Mononuclear cell (primary cell): ENCODE measurements around the gene CIDEA. TPM values are rescaled to one million over a fixed set of nuclear protein-coding genes. Genes with fewer than 3 reads are reported as not detected.
"Not testable (repeated sequence)": the region's sequence is repeated elsewhere in the genome, so short reads cannot be mapped to it uniquely, and the experiment has no call there.

Source experiments
- H3K27me3 ChIP-seq: 2 replicates; pipeline ENCODE4 v1.6.0; 2011; ENCODE audit warnings: low read length, control low read depth; ENCODE audit not compliant: insufficient read depth
- H3K4me1 ChIP-seq: 2 replicates; pipeline ENCODE4 v1.5.1; 2011; ENCODE audit warnings: mild to moderate bottlenecking, low read length, control low read depth; ENCODE audit not compliant: insufficient read depth
- H3K4me3 ChIP-seq: 2 replicates; pipeline ENCODE4 v1.5.1; 2011; ENCODE audit warnings: mild to moderate bottlenecking, low read length, moderate library complexity
- H3K9me3 ChIP-seq: 2 replicates; pipeline ENCODE4 v1.5.1; 2011; ENCODE audit warnings: low read depth, mild to moderate bottlenecking, control low read depth, low read length
- total RNA-seq: library from RNA; depleted of rRNA; stranded (reverse); fragments of >200 nt; gene quantifications from one replicate; pipeline ENCODE4 v1.2.3, GENCODE V29; 2012

CIDEA gene, protein sequence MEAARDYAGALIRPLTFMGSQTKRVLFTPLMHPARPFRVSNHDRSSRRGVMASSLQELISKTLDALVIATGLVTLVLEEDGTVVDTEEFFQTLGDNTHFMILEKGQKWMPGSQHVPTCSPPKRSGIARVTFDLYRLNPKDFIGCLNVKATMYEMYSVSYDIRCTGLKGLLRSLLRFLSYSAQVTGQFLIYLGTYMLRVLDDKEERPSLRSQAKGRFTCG
- not detected for total RNA-seq

DNA sequence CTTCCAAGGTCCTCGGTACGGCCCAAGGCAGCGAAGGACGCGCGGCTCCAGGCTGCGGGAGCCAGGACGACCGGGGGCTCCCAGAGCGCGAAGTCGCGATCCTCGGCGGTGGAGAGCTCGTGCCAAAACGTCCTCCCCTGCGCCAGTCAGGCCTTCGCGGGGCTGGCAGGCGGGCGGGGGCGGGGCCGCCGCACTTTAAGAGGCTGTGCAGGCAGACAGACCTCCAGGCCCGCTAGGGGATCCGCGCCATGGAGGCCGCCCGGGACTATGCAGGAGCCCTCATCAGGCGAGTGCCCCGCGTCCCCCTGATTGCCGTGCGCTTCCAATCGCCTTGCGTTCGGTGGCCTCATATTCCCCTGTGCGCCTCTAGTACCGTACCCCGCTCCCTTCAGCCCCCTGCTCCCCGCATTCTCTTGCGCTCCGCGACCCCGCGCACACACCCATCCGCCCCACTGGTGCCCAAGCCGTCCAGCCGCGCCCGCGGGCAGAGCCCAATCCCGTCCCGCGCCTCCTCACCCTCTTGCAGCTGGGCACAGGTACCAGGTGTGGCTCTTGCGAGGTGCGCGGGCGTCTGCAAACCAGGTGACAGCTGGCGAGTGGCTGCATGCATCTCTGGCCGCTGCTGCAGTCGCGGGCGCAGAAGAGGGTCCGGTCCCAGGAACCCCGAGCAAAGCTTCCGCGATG is at the start of gene CIDEA:
Gene CIDEA (plus strand): TSS at position 226 of the 684 bp plus-strand sequence. CDS start 23 bp downstream, at position 249.
- Histone ChIP-seq H3K27me3 (peaks cover 30% of the 10 kb centered on the region), H3K4me1 (no peaks in the 10 kb centered on the region), H3K9me3 (no peaks in the 10 kb centered on the region), H3K4me3 (no peak within 1 kb of the TSS)

DNA sequence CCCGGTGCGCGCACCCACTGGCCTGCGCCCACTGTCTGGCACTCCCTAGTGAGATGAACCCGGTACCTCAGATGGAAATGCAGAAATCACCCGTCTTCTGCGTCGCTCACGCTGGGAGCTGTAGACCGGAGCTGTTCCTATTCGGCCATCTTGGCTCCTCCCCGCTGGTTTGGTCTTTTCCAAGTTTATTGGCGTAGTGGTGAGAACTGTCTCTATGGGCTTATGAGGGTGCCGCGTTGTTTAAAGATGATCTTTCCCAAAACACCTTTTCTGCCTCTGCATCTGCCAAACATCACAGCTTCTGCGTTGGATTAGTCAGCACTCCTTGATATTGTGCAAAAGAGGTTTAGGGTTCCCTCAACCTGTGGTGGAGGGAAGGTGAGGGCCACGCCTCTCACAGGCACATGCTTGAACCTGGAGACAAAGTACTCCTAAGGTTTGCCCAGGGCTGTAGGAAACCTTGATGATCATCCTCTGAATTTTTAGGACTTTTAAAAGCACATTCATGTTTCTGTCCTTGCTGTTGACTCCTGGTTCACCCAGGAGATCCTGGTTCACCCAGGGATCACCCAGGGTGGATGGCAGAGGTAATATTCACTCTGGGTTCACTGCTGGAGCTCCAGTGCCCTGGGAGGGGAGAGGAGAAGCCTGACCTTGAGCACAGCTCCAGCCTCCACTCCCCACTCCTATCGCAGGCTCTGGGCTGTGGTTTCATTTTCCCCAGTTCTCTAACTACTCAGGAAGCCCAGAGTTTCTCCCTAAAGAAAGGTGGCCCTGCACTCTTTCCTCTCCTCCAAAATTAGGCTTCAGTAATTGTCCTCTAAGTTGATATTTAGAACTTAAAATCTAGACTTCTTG is 45.6 kb upstream of the CIDEA start:
- H3K27me3 ChIP-seq, H3K4me1 ChIP-seq, H3K4me3 ChIP-seq, H3K9me3 ChIP-seq: not testable (repeated sequence)

DNA sequence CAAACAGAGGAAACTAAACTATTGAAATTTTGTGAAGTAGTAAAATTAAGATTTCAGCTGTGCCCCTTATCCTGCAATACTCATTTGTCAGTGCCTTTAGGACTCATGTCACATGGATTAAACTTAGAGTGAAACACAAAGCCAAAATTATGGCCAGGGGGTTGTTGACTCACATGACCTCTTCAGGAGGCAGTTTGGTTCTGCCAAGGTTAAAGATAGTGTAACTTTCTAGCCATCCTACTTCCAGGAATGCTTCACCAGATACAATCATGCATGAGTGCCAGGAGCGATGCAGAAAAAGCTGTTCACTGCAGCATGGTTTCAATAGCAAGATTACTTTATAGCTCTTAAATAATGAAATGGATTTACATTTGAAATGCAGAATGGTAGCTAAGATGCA is 41.9 kb upstream of the CIDEA start:
- H3K4me1 ChIP-seq, H3K4me3 ChIP-seq: not testable (repeated sequence)

DNA sequence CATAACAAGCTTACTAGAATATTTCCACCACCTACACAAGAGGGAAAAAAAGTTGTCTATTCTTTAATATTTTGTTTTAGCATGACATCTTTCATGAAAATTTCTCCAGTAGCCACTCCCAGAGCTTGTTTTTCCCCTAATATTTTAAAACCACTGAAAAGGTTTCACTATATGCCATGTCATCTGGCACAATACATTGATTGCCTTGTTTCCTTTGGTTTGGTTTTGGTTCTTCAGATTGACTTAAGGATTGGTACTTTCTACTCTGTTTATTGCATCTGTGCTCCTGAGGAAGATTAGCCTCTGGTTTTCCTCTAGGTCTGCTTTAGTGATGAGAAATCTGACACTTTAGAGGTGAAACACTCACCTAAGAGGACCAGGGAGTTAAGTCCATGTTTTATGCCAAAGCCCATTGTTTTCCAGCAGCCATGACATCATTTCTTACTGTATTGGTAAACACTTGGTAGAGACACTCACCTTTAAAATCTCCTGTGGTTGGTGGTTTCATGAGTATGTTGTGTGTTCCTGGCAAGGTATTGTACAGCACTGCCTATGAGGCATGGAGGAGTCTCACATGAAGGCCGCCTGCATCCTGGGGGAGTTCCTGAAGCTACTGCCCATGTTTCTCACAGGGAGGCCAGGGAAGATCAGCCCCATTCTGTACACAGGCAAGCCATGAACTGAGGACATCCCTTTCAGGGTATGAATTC is 39.7 kb upstream of the CIDEA start:
- H3K4me3 ChIP-seq, H3K4me1 ChIP-seq, H3K9me3 ChIP-seq, H3K27me3 ChIP-seq: not testable (repeated sequence)

More for the DNA sequence above, 41.9 kb upstream of the CIDEA start:
- H3K9me3 ChIP-seq, H3K27me3 ChIP-seq: not testable (repeated sequence)

DNA sequence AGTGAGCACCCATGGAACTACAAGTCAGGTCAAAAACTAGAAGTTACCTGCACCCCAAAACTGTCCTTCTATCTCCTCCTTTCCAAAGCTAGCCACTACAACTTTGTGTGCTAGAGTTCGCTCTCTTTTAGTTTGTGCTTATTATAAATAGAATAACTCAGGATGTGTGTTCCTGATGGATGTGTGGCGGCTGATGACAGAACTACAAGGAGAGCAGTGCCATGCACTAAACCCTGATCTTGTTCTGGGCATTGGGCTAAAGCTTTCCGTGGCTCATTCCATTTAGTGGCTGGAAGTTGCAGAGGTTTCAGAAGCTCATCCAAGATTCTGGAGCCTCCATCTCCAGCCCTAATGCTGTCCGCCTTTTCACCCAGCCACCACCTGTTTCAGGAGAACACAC is 37.7 kb upstream of the CIDEA start:
- H3K4me3 ChIP-seq = not testable (repeated sequence)

DNA sequence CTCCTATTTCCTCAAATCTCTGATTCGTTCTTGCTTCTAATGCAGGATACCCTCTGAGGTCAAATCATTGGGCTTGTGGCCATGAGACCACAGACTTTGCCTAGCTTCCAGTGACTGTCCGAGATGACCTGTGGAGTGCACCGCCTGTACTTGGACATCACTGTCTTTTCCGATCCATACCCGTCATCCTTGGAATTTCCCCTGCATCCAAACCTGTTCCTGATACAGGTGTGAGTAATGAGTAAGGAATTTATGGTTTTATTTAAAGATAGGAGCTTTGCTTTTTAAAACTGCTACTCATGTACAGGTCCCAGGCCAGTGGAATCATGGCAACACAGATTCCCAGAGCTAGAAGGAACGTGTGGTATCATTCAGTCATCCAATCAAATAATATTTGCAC is 35.6 kb upstream of the CIDEA start:
- not testable (repeated sequence) for H3K27me3 ChIP-seq, H3K4me1 ChIP-seq, H3K9me3 ChIP-seq, H3K4me3 ChIP-seq

More for the DNA sequence above, 37.7 kb upstream of the CIDEA start:
- H3K27me3 ChIP-seq, H3K9me3 ChIP-seq, H3K4me1 ChIP-seq: not testable (repeated sequence)

DNA sequence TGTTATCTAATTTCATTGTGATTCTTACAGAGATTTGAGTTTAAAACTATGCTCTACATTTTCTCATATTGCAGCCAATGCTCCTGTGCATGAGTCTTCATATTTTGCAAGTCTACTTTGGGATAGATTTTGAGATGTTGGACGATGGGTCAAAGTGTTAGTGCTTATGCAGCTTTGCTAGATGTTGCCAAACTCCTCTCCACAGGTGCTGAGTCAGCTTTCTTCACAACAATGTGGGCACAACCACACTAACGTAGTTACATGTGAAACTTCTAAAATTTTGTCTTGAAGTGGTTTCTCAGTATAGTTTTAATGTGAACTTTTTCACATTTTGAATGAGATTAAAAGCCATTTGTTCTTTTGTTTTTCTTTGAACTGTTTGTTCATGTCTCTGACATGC is 32.1 kb upstream of the CIDEA start:
- H3K27me3 ChIP-seq, H3K4me3 ChIP-seq, H3K9me3 ChIP-seq, H3K4me1 ChIP-seq: not testable (repeated sequence)

DNA sequence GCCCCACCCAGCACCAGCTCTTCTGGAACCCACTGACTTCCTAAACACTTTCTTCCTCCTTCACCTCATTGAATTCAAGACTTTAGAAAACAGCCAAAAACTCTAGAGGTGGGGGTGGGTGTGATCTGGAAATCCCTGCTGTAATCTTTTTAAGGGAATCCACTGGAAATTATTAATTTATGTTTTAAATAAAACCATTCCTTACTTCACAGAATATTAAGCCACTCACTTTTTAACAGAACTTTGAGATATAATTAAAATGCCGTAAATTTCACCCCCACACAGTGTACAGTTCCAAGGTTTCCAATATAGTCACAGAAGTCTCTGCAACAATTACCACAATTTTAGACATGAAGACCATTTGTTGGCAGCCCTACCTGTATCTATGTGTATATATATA is 30.8 kb upstream of the CIDEA start:
- H3K9me3 ChIP-seq, H3K27me3 ChIP-seq, H3K4me1 ChIP-seq, H3K4me3 ChIP-seq: not testable (repeated sequence)

DNA sequence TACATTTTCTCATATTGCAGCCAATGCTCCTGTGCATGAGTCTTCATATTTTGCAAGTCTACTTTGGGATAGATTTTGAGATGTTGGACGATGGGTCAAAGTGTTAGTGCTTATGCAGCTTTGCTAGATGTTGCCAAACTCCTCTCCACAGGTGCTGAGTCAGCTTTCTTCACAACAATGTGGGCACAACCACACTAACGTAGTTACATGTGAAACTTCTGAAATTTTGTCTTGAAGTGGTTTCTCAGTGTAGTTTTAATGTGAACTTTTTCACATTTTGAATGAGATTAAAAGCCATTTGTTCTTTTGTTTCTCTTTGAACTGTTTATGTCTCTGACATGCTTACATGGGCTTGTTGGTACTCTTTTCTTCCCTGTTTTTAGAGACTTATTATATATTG is 27.4 kb upstream of the CIDEA start:
- H3K4me3 ChIP-seq, H3K27me3 ChIP-seq, H3K4me1 ChIP-seq, H3K9me3 ChIP-seq: not testable (repeated sequence)

DNA sequence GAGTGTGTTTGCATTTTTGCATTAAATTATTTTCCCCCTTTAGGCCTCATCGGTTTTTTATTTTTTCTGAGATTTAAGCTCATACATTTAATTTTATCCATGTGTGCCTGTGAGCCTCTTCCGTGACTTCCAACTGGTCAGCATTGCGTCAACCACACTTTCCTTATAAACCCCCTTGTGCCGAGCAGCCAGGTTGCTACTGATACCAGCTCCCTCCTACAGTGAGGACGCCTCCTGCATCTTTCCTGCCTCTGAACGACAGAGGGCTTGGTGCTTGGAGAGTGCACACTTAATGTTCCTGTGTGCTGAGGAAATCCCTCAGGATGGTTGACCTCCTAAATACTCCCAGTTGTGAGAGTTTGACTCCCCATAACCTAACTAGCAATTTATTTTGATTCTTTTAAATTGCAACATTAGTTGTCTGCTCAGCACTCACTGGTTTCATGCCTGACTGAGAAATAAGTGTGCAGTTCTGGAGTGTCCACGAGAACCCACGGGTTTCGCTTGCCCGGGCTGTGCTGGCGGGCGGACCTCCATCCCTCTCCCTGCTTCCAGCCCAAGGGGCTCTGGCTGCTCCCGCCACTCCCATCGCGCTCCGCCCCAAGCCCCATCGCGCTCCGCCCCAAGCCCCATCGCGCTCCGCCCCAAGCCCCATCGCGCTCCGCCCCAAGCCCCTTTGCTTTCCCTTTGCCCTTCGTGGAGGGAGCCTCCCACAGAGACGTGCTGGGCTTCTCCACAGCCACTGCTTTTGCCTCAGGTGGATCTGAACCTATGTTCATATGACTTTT is 26.6 kb upstream of the CIDEA start:
- H3K9me3 ChIP-seq, H3K27me3 ChIP-seq, H3K4me1 ChIP-seq, H3K4me3 ChIP-seq: not testable (repeated sequence)

DNA sequence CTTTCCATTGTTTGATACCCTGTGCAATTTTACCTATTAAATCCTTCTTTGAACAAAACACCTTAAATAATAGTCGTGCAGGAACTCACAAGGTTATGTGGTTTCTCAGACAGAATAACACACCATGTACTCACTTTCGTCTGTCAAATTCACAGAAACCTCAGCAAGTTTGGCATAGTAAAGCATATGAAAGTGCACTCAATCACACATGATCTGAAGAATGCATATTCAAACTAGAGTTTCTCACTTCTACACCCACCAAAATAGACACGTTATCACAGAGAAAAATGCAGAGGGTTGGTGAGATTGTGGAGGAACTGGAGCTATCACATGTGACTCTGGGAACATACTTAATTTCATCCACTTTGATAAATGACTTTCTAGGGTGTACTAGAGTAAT is 25.9 kb upstream of the CIDEA start:
- not testable (repeated sequence) for H3K9me3 ChIP-seq, H3K27me3 ChIP-seq, H3K4me3 ChIP-seq, H3K4me1 ChIP-seq

DNA sequence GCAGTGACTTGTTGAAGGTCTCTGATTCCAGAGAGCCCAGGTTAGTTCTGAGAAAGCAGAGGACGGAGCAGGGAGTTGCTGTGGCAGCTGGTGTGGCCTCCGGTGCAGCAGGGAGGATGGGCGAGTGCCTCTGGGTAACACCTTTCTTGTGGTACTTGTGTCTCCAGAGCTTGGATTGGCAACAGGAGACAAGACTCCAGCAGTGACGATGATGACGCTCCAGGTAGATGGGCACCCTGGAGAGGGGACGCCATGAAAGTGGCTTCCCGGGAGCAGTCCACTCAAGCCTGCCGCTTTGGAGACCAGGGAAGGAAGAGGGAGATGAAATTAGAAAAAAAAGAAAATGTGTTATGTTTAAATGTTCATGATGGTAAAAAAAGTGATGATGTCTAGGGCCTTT is 23.6 kb upstream of the CIDEA start:
- not testable (repeated sequence) for H3K4me3 ChIP-seq, H3K27me3 ChIP-seq, H3K4me1 ChIP-seq, H3K9me3 ChIP-seq

DNA sequence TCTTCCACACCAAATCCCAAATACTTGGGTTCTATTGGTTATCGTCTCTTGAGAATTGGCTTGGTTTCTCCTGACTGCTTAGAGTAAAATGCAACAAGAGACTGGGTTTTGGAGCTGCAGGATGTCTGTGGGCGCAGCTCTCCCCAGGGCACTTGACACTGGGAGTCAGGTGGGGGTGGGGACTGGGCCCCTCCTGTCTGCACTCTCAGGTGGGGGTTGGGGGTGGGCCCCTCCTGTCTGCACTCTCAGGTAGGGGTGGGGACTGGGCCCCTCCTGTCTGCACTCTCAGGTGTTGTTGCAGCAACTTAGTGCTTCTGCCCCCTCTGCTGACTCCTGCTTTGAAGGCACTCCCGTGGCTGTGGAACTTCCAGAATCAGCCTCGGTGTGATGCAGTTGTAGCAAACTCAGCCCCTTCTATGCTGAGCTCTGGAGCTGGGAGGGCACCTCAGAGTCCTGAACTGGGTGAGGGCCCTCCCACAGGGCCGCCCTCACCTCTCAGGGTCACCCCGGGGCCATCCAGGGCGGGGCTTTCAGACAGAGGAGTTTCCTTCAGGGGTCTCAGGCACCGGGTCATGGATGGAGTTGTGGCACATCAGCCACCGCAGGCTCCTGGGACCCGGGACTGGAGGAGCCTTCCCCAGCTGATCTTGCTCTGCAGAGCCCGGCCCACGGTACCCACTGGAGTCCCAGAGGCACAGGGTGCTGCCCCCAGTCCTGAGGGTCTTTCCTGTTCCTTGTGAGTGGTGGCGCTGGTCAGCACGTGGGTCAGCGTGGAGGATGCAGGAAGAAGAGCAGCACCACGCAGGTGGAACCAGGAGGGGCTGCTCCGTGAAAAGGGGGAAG is 22.9 kb upstream of the CIDEA start:
- Histone ChIP-seq H3K4me1 (no peaks in the 10 kb centered on the region), H3K9me3 (no peaks in the 10 kb centered on the region), H3K27me3 (no peaks in the 10 kb centered on the region), H3K4me3 (no peak overlapping the region)

DNA sequence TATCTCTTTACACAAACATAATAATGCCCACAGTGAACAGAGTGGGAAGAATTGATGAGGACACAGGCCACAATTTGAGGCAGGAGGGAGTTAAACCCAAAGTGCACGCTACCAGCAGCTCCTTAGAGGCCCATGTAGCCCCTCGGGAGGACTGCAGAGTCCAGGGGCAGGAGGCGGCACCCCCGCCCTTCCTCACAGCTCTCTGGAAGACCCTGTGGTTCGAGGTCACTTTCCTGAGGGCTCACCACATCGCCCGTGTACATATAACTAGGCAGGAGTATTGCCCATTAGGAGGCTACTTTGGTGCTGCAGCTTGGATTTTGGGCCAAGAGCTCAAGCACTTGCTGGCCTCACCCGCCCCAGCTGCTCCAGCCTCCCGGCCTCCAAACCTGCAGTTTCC is 22.2 kb upstream of the CIDEA start:
- Histone ChIP-seq H3K9me3 (no peaks in the 10 kb centered on the region), H3K4me1 (peaks cover 1% of the 10 kb centered on the region), H3K27me3 (no peaks in the 10 kb centered on the region), H3K4me3 (no peak overlapping the region)
